ENCODE results near the gene CABYR.

- no peak for TF ChIP-seq POLR2AphosphoS5 (IDR thresholded peaks at IDR 0.05)
- TF ChIP-seq POLR2A (IDR thresholded peaks at IDR 0.05): no peak
These were observed 56.6 kb downstream of the CABYR start for GRCh38 chr18:24195296-24196053.
